ENCODE measurements around the gene HECW1.

DNA sequence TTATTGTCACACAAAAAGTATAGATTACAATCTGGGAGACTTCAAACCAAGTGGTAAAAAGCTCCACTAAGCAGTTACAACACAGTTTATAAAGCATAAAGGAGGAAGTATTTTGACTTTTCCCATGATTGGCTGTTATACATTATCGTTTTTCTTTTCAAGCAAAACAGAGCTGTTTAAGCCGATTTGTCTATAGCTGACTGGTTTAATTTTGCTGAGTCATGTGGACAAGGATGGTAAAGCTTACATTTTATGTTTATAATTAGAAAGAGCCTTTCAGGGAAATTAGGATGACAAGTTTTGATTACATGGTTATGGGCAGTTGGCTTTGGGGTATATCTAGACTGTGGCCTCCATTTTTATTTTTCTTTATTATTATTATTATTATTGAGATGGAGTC lies 318.0 kb downstream of the HECW1 start:
- TF ChIP-seq, protein P1, sequence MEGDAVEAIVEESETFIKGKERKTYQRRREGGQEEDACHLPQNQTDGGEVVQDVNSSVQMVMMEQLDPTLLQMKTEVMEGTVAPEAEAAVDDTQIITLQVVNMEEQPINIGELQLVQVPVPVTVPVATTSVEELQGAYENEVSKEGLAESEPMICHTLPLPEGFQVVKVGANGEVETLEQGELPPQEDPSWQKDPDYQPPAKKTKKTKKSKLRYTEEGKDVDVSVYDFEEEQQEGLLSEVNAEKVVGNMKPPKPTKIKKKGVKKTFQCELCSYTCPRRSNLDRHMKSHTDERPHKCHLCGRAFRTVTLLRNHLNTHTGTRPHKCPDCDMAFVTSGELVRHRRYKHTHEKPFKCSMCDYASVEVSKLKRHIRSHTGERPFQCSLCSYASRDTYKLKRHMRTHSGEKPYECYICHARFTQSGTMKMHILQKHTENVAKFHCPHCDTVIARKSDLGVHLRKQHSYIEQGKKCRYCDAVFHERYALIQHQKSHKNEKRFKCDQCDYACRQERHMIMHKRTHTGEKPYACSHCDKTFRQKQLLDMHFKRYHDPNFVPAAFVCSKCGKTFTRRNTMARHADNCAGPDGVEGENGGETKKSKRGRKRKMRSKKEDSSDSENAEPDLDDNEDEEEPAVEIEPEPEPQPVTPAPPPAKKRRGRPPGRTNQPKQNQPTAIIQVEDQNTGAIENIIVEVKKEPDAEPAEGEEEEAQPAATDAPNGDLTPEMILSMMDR (IDR thresholded peaks at IDR 0.05) = no peak
- TF ChIP-seq EZH2 (IDR thresholded peaks at IDR 0.05; ENCODE audit: borderline replicate concordance, insufficient read depth, low read depth, low read length, poor library complexity, severe bottlenecking) = no peak

Measured in B cell (primary cell).